ENCODE results near the gene SPHK2.
"Not testable (repeated sequence)": the region's sequence is repeated elsewhere in the genome, so short reads cannot be mapped to it uniquely, and the experiment has no call there.

The SPHK2 gene

DNA sequence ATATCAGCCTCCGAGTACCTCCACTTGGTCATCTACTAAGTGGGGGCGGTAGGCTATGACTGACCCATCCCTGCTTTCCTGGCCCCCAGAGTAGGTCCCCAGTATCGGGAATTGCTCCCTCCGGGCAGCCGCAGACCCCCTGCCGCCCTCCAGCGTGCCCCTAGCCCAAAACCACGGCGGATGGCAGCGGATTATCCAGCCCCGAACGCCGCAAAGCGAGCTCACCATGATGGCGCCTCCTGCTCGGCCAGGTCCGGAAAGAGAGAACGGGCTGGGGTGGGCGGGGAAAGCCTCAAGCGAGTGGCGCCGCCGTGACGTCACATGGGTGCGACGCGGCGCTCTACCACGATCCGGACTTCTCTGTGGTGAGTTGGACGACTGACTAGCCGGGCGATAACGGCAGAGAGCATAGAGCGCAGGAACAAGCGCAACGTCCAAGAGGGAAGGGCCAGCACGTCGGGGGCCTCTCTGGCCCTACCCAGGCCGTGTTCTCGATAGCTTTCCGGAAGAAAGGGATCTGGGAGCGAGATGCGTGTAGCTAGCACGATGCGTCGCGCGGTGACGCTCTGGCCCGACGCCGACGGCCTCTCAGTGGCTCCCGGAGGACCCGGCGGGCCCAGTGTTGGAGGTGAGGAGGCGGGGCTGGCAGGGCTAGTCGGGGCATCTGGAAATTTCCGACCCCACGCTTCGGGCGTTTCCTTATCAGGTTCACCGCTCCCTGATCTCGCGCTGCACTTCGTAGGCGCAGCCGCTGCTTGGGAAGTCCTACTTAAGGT is at the start of gene SPHK2, which contains the start of gene RPL18:
Gene SPHK2, plus strand, starts transcription at position 591 of the 776 bp plus-strand sequence. CDS start 1,009 bp downstream, outside the sequence.
Gene RPL18, minus strand, starts transcription at position 263 of the 776 bp plus-strand sequence. Its CDS starts 35 bp downstream, at position 228.
- peak; percentile 99 for DNase-seq

DNA sequence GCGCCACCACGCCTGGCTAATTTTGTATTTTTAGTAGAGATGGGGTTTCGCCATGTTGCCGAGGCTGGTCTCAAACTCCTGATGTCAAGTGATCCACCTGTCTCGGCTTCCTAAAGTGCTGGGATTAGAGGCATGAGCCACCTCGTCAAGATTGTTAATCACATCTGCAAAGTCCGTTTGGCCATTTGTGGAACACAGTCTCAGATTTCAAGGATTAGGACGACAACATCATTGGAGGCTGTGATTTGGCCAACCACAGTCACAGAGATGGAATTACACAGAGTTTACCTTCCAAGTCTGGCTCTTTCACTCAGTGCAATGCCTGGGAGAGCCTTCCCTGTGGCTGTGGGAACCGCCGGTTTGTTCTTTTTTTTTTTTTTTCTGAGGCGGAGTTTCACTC is 49.5 kb upstream of the SPHK2 start:
- DNase-seq, result no peak

- no peak for DNase-seq
Observed at GRCh38 chr19:48571378-48572162, 47.7 kb upstream of the SPHK2 start.

GRCh38 chr19:48573163-48573505 is 46.2 kb upstream of the SPHK2 start:
- no peak for DNase-seq

DNA sequence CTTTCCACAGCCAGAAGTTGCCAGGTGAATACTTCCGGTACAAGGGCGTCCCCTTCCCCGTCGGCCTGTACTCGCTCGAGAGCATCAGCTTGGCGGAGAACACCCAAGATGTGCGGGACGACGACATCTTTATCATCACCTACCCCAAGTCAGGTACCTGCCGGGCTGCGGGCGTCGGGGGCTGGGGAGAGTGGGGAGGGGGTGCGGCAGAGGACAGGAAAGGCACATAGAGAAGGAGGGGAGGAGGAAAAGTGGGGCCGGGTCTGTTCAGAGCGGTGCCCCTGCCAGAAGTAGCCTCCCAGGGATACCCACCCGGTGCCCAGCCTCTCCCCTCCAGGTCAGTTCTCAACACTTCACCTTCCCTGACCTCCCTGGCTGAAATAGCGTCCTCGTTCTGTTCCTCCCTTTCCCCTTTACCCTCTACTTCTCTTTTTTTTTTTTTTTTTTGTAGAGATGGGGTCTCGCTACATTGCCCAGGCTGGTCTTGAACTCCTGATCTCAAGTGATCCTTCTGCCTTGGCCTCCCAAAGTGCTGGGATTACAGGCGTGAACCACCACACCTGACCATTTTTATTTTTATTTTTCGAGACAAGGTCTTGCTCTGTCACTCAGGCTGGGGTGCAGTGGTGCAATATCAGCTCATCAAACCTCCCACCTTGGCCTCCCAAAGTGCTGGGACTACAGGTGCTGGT is 43.2 kb upstream of the SPHK2 start:
- no peak for DNase-seq

DNA sequence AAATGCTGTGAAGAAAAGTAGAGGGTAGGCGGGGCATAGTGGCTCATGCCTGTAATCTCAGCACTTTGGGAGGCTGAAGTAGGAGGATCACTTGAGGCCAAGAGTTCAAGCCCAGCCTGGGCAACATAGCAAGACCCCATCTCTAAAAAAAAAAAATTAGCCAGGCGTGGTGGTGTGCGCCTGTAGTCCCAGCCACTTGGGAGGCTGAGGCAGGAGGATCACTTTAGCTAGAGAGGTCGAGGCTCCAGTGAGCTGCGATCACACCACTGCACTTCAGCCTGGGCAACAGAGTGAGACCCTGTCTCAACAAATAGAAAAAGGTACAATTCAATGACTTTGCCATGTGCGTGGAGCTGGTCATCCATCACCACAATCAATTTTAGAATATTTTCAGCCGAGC is 41.4 kb upstream of the SPHK2 start:
- not testable (repeated sequence) for DNase-seq

- no peak for DNase-seq
Observed at GRCh38 chr19:48578891-48579290, 40.4 kb upstream of the SPHK2 start.

- no peak for DNase-seq
Observed at GRCh38 chr19:48582168-48582567, 37.1 kb upstream of the SPHK2 start.

DNA sequence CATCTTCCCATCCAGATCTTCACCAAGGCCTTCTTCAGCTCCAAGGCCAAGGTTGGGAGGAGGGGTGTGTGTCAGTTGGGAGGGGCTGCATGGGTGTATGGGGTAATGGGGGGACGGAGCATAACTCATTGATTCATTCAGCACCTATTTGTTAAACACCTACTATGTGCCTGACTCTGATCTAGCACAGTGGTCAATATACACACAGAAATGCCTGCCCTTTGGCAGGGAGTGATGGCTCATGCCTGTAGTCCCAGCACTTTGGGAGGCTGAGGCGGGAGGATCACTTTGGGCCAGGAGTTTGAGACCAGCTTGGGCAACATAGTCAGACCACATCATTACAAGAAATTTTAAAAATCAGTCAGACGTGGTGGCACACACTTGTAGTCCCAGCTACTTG is 31.9 kb upstream of the SPHK2 start:
- DNase-seq, result no peak

DNA sequence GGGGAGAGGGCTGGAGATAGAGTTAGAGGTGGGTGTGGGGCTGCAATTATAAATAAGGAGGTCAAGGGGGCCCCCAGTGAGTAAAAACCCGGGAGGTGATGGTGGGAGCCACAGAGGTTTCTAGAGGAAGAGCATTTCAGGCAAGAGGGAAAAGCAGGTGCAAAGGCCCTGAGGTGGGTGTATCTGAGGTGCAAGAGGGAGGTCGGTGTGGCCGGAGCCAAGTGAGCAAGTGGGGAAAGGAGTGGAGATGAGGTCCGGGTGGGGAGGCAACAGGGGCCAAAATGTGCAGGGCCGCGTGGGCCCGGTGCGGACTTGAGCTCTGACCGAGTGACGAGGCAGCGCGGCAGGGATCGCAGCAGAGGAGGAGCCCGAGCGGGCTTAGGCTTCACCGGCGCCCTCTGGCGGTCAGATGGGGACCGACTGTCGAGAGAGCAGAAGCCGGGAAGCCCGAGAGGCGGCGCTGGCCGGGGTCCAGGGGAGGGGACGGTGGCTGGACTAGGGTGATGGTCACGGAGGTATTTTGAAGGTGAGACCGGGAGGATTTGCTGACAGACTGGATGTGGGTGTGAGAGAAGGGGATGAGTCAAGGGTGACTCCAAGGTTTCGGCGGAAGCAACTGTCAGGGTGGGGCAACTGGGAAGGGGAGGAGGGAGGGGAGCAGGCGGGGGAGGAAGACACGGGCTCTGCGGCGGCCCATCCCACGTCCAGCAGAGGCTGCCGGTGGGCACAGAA is 30.5 kb upstream of the SPHK2 start:
- peak; percentile 30 for DNase-seq

GRCh38 chr19:48591021-48591420 is 28.3 kb upstream of the SPHK2 start:
- DNase-seq, result no peak

DNA sequence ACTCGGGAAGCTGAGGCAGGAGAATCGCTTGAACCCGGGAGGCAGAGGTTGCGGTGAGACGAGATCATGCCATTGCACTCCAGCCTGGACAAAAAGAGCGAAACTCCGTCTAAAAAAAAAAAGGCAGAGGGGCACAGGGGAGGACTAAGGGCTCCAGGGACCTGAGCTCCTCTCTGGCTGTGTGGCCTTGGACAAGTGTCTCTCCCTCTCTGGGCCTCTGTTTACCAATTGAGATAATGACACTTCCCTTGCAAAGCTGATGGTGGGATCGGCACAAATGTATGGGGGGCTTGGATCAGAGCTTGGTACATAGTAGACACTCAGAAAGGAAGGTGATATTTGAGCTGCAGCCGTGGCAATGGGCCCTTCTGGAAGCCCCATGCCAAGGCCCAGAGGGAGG is 24.1 kb upstream of the SPHK2 start:
- no peak for DNase-seq

DNA sequence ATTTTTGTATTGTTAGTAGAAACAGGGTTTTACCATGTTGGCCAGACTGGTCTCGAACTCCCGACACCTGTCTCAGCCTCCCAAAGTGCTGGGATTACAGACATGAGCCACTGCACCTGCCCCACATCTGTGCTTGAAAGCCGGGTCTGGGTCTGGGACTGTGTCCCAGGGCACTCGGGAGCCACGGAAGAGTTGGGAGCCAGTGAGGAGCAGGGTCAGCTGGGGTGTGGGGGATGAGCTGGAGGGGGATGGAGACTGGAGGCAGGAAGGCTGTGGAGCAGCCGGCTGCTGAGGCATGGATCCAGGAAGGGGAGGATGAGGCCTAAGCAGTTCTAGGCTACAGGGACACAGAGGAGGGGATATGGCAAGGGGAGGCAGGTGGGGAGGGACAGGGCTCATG is 23.5 kb upstream of the SPHK2 start:
- no peak for DNase-seq

GRCh38 chr19:48596237-48596636 is 23.1 kb upstream of the SPHK2 start:
- DNase-seq, result no peak

GRCh38 chr19:48596679-48597465 is 22.4 kb upstream of the SPHK2 start:
- DNase-seq, result no peak

GRCh38 chr19:48598996-48599700 is 20.2 kb upstream of the SPHK2 start:
- no peak for DNase-seq

DNA sequence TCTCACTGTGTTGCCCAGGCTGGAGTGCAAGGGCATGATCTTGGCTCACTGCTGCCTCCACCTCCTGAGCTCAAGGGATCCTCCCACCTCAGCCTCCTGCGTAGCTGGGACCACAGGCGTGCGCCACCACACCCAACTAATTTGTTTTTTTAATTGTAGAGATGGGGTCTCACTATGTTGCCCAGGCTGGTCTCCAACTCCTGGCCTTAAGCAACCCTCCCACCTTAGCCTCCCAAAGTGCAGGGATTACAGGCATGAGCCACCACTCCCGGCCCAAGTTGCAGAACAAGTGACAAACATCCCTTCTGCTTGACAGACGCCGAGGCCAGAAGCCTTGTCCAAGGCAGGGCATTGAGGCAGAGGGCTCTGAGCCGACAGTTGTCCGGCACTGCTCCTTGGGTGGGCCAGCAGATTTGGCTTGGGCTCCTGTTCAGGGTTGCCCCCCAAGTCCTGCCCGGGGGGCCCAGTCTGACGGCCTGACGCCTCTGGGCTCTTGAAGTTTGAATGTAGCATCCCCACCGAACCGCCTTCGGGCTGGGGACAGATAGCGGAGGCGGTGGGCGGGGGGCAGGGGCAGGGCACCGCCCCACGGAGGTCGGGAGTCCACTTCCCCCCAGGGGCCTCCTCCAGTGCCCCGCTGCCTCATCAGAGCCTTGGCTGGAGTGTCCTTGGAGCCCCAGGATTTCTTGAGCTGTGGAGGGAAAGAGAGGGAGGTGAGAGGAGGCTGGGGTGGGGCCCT is 18.5 kb upstream of the SPHK2 start:
- DNase-seq, result no peak

- DNase-seq, result no peak
Observed at GRCh38 chr19:48603001-48603400, 16.3 kb upstream of the SPHK2 start.

DNA sequence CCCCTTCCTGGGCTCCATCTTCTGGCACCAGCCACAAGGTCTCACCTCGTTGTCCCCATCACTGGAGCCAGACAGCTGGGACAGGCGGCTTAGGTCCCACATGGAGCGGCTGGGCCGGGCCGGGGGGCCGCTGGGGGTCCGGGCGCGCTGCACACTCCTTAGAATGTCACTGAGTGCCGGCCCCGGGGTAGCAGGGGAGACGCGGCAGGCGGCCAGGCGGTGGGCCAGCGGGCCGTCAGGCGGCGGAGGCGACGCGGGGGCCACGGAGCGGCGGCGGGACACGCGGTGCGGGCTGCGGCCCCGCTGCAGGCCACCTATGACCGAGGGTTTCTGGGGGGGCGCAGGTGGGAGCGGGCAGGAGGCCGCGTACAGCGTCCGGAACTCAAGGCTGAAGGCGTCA is 15.9 kb upstream of the SPHK2 start:
- DNase-seq, result no peak

GRCh38 chr19:48603850-48604249 is 15.5 kb upstream of the SPHK2 start:
- no peak for DNase-seq
